Measurements from ENCODE around the gene CCDC120.

- TF ChIP-seq CTCF (conservative IDR thresholded peaks at IDR 0.05) (no peak), EZH2 (IDR thresholded peaks at IDR 0.05; ENCODE audit: low read depth) (no peak)
Observed at GRCh38 chrX:49072712-49073095, 13.9 kb downstream of the CCDC120 start.
